Retinal pigment epithelial cell (primary cell): ENCODE data around the gene IGSF10.
A peak's percentile ranks its signal among the peaks of the same experiment; 100 is the strongest.

Experiments
- DNase-seq: peaks from one replicate; pipeline ENCODE4 v3.0.0-alpha.2; 2010; ENCODE audit warnings: low read depth
- H3K4me3 ChIP-seq: 2 replicates; pipeline ENCODE4 v1.5.1; 2011; ENCODE audit warnings: mild to moderate bottlenecking, low read length, control low read depth, moderate library complexity
- TF ChIP-seq, protein P1 (sequence below): conservative IDR thresholded peaks from 2 replicates; pipeline ENCODE4 v1.5.1; 2011; ENCODE audit warnings: low read depth, low read length, control low read depth, inconsistent platforms

IGSF10 gene

DNA sequence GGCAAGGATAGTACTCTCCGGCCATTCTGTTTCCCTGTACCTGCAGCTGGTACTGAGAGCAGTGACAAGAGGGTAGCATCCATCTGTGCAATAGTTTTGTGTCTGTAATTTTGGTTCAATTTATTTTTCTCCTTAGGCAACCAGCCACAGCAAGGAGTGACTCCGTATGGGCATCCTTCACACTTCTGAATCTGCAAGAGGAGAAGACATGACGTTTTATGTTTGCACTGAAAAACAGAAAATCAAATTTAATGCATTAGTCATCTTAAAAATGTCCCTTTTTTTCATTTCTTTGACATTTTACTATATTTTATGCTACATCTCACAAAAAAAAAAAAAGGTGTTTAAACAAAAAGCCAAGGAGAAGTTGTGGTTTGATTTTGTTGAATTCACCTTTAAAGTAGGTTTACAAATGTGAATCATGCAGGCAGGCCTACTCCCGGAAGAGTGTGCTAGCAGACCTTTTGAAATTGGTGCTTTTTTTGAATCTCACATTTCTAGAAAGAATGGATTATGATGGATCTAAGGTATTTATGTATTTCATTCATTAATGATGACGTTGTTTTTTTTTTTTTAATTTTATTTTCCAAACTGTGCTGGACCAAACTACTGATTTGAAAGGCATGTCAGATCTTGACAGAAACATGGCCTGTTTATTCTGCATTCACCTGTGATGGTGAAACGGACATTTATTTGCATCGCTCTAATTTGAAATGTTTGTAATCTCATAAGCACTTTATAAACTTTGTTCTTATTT, 28.1 kb downstream of the IGSF10 start:
- H3K4me3 ChIP-seq: no peak overlapping the region
- DNase-seq: no peak
- TF ChIP-seq, protein P1, sequence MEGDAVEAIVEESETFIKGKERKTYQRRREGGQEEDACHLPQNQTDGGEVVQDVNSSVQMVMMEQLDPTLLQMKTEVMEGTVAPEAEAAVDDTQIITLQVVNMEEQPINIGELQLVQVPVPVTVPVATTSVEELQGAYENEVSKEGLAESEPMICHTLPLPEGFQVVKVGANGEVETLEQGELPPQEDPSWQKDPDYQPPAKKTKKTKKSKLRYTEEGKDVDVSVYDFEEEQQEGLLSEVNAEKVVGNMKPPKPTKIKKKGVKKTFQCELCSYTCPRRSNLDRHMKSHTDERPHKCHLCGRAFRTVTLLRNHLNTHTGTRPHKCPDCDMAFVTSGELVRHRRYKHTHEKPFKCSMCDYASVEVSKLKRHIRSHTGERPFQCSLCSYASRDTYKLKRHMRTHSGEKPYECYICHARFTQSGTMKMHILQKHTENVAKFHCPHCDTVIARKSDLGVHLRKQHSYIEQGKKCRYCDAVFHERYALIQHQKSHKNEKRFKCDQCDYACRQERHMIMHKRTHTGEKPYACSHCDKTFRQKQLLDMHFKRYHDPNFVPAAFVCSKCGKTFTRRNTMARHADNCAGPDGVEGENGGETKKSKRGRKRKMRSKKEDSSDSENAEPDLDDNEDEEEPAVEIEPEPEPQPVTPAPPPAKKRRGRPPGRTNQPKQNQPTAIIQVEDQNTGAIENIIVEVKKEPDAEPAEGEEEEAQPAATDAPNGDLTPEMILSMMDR: no peak

DNA sequence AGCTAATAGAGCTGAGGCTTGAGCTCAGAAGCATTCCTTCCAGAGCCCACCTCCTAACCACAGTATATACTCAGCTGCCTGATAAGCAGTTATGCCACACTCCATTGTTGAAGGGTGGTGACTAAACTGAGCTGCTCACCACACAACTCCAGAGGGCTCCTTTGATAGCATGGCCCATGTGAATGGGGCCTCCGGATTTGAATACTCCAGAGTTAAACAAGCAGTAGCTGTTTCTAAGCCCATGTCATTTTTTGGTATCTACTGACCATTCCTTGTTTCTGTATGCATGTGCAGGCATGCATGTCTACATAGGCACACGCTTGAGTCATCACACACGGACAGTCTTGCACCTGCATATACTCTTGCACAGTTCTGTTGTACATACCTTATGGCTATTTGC, 28.9 kb downstream of the IGSF10 start:
- H3K4me3 ChIP-seq: no peak overlapping the region
- peak; percentile 31 for DNase-seq
- TF ChIP-seq, protein P1: no peak

DNA sequence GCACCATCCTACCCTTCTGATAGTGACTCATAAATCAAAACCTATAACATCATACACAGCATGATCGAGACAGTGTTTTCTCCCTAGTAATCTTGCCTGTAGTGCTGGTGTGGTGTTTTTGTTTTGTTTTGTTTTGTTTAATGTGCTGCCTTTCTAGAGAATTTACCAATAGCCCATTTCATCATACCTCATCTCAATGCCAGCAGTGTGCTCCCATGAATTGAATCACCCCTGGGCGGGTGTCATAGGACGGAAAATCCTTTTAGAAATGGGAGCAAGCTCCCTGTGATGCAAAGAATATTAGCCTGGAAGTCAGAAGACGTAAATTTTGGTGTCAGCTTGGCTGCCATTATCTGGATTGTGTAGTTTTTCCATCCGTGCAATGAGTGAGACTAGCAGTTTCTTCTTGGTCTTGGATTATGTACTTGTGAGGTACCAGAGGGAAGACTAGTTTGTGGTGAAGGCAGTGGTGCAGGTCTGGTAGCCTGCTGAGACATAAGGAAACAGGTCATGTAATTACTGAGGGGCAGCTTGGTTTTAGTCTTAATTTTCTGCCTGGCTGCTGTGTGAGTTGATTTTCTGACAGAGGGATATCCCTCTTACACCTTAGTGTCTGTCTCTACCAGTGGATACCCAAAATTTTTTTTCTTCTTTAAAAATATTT, 29.9 kb downstream of the IGSF10 start:
- H3K4me3 ChIP-seq: no peak overlapping the region
- DNase-seq: no peak
- TF ChIP-seq, protein P1: no peak

DNA sequence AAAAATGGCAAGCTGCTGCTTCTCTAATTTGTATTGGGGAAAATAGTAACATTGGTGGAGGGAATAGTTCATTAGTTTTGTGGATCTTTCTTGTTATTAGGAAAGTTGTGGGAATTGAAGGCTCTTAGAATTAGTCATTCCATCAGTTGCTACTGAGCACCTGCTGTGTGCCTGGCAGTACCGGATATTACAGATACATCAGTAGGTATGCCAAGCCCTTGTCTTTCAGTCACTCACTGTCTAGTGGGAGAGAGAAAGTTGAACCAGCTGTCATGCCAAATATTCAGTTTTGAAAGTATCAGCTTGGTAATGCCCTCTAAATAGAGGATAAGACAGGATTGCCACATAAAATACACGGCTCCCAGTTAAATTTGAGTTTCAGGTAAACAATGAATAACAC, 32.5 kb downstream of the IGSF10 start:
- H3K4me3 ChIP-seq: no peak overlapping the region
- DNase-seq: no peak
- TF ChIP-seq, protein P1: no peak

DNA sequence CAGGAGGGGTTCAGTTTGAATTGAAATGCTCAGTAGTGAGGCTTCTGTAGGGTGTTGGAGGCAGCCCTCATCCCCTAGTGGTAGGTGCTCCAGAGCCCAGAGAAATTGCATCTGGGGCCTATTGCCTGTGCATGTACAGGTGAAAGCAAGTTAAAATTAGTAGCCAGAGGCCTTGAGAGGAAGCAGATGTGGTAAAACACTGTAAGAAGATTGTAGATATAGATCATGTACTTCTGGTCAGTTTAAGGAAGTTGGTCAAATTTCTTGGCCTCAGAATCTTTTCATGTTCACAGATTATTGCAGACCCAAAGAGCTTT, 34.6 kb downstream of the IGSF10 start:
- TF ChIP-seq, protein P1: no peak

DNA sequence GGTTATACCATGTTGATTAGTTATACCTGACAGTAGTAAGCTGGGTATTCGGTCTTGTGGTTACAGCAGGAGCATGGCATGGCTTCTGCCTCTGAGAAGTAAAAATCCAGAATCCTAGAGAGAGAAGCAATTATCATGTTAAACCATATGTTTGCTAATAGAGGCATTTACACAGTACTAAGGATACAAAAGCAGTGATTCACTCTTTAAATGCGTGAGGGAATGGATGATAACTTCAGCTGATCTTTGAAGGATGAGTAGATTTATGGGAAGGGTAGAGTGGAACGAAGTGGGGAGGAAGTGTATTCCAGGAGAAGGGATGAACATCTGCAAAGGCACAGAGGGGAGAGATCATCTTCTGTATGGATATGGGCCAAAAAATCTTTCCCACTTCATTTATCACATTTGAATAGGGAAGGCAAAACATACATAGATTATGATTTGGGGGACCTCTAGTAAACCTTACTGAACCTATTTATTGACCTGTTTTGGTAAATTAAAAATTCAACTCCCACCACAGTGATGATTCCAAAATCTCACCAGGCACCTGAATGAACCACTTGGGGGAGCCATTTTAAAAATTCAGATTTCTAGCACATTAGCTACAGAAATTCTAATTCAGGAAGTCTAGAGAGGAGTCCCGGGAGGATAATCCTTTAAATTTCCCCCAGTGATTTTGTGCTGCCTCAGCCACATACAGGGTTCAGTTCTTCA, 35.1 kb downstream of the IGSF10 start:
- no peak overlapping the region for H3K4me3 ChIP-seq
- TF ChIP-seq, protein P1: peak; percentile 28
- DNase-seq: no peak

More for the DNA sequence above, 34.6 kb downstream of the IGSF10 start:
- DNase-seq: no peak
- H3K4me3 ChIP-seq: no peak overlapping the region
